DMS153 treated with DMSO at 0.1 percent for 48 hours (cell line): ENCODE results near the gene PDIA5.
"Not testable (repeated sequence)": the region's sequence is repeated elsewhere in the genome, so short reads cannot be mapped to it uniquely, and the experiment has no call there.

Experiments used
- DNase-seq: peaks from one replicate; lab custom pipeline; 2025; ENCODE audit not compliant: unreplicated experiment; lab: John Stamatoyannopoulos, UW

The PDIA5 gene

GRCh38 chr3:123090728-123091531, 24.1 kb downstream of the PDIA5 start:
- DNase-seq, result peak; percentile 61

- DNase-seq, result no peak
These were observed 25.4 kb downstream of the PDIA5 start for GRCh38 chr3:123092243-123092642.

- no peak for DNase-seq
These were observed 26.9 kb downstream of the PDIA5 start for GRCh38 chr3:123093696-123094095.

DNA sequence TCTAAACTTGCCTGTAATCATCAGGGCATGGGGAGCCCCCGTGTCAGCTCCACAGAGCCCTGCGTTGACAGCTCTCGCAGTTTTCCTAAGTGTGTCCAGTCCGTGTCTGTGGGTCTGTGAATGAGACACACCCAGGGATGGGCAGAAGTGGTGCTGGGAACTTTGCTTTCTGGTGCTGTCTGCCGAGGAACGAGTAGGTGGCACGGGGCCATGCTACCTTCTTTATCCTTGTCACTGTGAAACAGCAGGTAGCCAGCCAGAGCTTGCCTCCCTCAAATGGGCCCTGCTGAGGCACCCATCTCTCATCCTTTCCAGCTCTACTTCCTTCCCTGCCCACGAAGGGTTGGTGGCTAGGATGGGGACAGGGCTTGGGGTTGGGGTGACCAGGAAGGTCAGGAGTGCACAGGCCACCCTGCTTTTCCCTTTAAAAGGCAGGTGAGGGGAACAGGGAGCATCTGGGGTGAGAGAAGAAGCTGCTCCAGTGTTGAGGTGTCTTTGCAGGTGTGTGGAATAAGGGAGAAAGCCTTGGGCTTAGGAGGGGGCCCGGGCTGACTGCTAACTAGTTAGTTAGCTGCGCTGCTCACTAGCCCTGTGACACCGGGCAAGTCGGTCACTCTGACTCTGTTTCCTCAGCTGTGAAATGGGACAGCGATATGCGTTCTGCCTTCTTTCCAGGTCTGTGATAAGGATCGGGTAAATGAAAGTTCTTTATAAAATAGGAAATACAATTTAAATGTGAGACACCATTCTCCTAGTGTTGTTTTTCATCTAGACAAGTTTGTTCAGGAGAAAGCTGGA, 27.9 kb downstream of the PDIA5 start:
- no peak for DNase-seq

DNA sequence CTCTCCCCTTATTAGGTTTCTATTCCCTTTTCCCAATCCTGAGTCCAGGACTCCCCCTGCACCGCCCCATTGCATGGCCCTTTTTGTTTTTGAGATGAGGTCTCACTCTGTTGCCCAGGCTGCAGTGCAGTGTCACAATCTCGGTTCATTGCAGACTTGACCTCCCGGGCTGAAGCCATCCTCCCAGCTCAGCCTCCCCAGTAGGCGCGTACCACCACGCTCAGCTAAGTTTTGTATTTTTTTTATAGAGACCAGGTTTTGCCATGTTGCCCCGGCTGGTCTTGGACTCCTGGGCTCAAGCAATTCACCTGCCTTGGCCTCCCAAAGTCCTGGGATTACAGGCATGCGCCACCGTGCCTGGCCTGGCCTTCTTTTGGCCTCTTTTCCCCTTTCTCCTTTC, 29.3 kb downstream of the PDIA5 start:
- no peak for DNase-seq

DNA sequence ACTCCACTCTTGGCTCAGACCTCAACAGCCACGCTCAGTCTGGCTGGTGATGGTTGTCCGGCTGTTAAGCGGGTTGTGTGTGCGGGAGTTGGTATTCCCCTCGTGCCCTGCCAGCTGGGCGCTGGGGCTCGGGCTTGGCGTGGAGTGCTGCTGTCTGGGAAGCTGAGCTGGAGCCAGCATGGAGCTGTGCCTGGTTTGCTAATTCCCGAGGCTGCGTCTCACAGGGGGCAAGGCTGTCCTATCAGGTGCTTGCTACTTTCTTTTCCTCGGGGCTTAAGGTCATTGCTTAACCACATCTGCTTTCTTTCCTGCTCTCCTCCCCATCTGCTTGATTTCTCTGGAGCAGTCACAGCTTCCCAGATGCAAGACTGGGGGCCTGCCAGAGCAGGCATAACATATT, 29.9 kb downstream of the PDIA5 start:
- no peak for DNase-seq

DNA sequence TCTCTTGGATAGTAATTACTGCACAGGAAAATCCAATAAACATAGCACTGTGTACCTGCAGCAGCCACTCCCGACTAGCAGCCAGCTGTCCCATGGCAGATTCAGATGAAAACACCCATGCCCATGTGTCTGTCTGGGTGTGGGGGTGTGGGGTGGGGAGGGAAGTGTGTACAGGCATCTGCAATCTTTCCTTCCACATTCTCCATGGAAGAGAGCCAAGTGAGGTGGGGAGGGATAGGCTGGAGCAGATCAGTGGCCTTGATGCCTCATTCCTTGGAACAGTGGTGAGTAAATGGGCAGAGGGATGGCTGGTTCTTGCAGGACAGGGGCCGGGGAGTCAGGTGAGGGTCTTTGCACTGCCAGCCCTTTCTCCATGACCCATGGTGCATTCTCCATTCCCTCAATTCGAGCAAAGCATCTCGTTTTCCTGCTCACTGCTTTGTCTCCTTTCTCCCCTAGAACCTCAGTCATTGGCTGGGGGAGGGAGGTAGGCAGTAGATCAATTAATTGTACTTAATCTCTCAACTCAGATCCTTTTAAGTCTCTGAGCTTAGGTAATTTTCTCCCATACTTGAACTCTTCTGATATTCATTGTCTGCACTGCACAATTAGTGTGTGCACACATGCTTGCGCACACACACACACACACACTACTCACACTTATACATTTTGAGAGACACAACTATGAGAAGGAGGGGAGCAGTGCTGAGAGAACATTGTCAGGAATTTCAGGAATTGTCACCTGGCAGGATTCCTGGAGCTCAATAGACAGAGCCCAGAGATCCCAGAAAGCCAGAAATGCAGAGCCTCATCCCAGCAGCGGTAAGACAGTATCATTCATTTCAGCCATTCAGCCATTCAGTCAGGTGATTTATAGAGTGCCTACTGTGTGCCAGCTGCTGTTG, 31.9 kb downstream of the PDIA5 start:
- no peak for DNase-seq

GRCh38 chr3:123099331-123100192, 32.7 kb downstream of the PDIA5 start:
- DNase-seq, result no peak

DNA sequence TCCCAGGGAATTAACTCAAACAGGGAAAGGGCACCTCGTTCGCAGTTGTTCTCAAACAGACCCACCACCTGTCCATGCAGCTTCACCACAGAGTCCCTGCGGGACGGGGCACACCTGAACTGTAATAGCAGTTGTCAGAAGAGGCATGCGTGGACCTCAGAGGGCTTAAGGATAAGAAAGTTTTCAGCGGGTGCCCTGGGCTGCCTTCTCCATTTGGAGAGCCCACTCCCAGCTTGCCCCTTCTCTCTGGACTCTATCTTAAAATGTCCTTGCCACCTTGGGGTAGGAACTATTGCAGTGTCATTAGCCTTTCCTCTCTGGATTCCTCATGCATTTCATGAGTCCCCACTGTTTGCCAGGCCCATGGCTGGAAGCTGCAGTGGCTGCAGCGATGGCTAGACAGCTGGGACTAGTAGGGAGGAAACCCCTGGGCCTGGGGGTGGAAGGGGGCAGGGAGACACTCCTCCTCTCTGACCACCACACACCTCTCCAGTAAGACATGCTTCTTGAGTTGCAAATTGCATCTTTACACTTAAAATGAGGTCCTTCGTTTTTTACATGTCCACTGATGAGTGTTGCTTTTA, 33.5 kb downstream of the PDIA5 start:
- no peak for DNase-seq

DNA sequence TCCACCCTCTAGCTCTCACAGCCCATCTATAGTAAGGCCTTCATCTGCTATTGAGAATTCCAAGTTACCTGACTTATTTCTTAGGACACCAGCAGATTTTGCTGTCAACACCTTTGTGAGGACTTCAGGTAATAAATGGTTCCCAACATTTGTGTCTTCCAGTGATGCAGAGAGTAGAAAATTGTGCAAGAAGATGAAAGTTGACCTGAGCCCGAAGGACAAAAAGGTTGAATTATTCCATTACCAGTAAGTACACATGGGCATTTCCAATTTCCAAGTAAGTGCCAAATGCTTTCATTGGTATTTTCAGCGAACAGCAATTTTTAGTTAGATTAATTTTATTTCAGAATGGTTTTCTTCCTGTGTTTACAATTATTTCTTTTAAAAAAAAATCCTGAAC, 35.4 kb downstream of the PDIA5 start:
- DNase-seq, result no peak

GRCh38 chr3:123102826-123103225, 36.0 kb downstream of the PDIA5 start:
- no peak for DNase-seq

DNA sequence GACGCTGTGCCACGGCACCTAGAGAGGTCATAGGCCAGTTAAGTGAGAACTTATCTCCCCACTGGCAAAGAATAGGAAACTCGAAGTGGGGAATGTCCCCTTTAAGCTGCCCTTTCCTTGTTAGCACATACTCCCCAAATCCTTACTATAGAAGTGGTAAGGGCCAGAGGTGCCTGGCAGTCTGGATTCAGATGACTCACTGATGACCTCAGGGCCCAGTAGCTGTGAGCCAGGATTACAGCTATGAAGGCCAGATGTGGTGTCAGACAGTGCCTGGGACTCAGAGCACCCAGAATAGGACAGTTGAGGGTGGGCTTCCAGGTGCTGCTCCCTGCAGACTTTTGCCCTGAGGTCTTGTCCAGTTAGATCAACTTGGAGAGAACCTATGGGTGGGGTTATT, 37.7 kb downstream of the PDIA5 start:
- no peak for DNase-seq

- no peak for DNase-seq
These were observed 38.7 kb downstream of the PDIA5 start for GRCh38 chr3:123105201-123106189.

- no peak for DNase-seq
These were observed 43.6 kb downstream of the PDIA5 start for GRCh38 chr3:123110282-123110975.

GRCh38 chr3:123110976-123111615, 44.3 kb downstream of the PDIA5 start:
- no peak for DNase-seq

DNA sequence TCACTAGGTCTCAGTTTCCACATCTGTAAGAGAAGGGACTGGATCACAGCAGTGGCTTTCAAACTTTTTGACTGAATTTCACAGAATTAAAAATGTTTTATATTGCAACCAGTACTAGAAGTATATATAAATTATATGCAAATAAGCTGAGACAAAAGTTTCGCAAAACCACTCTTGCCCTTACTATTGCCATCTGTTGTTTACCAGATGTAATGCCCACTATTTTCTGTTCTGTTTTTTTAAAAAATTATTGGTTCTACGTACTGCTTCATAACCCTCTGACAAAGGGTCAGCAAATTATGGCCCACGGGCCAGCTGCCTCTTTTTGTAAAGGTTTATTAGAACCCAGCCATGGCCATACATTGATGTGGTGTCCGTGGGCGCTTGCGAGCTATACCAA, 44.8 kb downstream of the PDIA5 start:
- no peak for DNase-seq

DNA sequence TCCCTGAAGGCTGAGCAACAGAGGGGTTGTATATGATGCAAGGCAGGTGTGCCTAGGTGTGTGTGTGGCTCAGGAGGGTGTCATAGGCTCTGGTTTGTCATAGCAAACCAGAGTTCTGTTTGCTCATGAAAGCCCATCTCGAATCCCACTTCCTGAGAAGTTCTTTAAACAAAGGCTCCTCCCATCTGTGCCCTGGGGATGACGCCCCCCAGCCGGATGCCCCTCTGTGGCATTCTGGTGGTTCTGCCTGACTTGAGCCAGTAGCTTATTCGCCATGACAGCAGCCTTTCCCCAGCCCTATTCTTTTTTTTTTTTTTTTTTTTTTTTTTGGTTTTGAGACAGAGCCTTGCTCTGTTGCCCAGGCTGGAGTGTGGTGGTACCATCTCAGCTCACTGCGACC, 45.4 kb downstream of the PDIA5 start:
- DNase-seq, result no peak

DNA sequence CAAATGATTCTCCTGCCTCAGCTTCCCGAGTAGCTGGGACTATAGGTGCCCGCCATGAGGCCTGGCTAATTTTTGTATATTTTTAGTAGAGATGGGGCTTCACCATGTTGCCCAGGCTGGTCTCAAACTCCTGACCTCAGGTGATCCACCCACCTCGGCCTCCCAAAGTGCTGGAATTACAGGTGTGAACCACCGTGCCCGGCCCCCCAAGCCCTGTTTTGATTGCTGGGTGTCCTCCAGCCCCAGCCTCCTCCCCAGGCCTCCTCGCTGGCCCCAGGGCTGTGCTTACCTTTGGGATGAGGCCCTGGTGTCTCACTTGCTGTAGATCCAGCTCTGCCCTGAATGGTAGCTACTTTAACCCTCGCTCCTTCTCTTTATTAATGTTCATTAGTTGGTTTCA, 45.8 kb downstream of the PDIA5 start:
- not testable (repeated sequence) for DNase-seq
